ENCODE results near the gene HSF4. TPM values are rescaled to one million over a fixed set of nuclear protein-coding genes. Genes with fewer than 3 reads are reported as not detected.

The HSF4 gene
- total RNA-seq, 1 donor from 2014 or later = 70.5 TPM

GRCh38 chr16:67206838-67207248 is 42.3 kb downstream of the HSF4 start:
- no peaks in the 10 kb centered on the region for H3K4me1 ChIP-seq
- H3K4me3 ChIP-seq = no peak overlapping the region
- no peak for DNase-seq
- no peak overlapping the region for H3K27ac ChIP-seq (replicated peaks)
- peaks cover 27% of the 10 kb centered on the region for H3K36me3 ChIP-seq
- H3K9me3 ChIP-seq (replicated peaks) = no peaks in the 10 kb centered on the region
- TF ChIP-seq, protein P1, sequence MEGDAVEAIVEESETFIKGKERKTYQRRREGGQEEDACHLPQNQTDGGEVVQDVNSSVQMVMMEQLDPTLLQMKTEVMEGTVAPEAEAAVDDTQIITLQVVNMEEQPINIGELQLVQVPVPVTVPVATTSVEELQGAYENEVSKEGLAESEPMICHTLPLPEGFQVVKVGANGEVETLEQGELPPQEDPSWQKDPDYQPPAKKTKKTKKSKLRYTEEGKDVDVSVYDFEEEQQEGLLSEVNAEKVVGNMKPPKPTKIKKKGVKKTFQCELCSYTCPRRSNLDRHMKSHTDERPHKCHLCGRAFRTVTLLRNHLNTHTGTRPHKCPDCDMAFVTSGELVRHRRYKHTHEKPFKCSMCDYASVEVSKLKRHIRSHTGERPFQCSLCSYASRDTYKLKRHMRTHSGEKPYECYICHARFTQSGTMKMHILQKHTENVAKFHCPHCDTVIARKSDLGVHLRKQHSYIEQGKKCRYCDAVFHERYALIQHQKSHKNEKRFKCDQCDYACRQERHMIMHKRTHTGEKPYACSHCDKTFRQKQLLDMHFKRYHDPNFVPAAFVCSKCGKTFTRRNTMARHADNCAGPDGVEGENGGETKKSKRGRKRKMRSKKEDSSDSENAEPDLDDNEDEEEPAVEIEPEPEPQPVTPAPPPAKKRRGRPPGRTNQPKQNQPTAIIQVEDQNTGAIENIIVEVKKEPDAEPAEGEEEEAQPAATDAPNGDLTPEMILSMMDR (IDR thresholded peaks at IDR 0.05; ENCODE audit: borderline replicate concordance) = no peak
- no peaks in the 10 kb centered on the region for H3K27me3 ChIP-seq (ENCODE audit: low read depth)
- intact Hi-C loops (cut with micrococcal nuclease) = no loop called here

GRCh38 chr16:67207249-67208091 is 42.9 kb downstream of the HSF4 start:
- DNase-seq = no peak
- intact Hi-C loops (cut with micrococcal nuclease) = no loop called here
- no peak overlapping the region for H3K27ac ChIP-seq (replicated peaks)
- no peaks in the 10 kb centered on the region for H3K9me3 ChIP-seq (replicated peaks)
- no peaks in the 10 kb centered on the region for H3K4me1 ChIP-seq
- TF ChIP-seq, protein P1 (IDR thresholded peaks at IDR 0.05; ENCODE audit: borderline replicate concordance) = no peak
- no peak overlapping the region for H3K4me3 ChIP-seq
- no peaks in the 10 kb centered on the region for H3K27me3 ChIP-seq (ENCODE audit: low read depth)
- H3K36me3 ChIP-seq = peaks cover 21% of the 10 kb centered on the region

GRCh38 chr16:67208154-67208896 is 43.8 kb downstream of the HSF4 start:
- no peak overlapping the region for H3K27ac ChIP-seq (replicated peaks)
- TF ChIP-seq, protein P1 (IDR thresholded peaks at IDR 0.05; ENCODE audit: borderline replicate concordance) = no peak
- no peaks in the 10 kb centered on the region for H3K27me3 ChIP-seq (ENCODE audit: low read depth)
- intact Hi-C loops (cut with micrococcal nuclease) = no loop called here
- H3K9me3 ChIP-seq (replicated peaks) = no peaks in the 10 kb centered on the region
- H3K36me3 ChIP-seq = peaks cover 18% of the 10 kb centered on the region
- no peak for DNase-seq
- H3K4me3 ChIP-seq = no peak overlapping the region
- H3K4me1 ChIP-seq = peaks cover 8% of the 10 kb centered on the region

- H3K36me3 ChIP-seq = peaks cover 9% of the 10 kb centered on the region
- intact Hi-C loops (cut with micrococcal nuclease) = no loop called here
- no peak overlapping the region for H3K27ac ChIP-seq (replicated peaks)
- H3K27me3 ChIP-seq (ENCODE audit: low read depth) = no peaks in the 10 kb centered on the region
- H3K9me3 ChIP-seq (replicated peaks) = no peaks in the 10 kb centered on the region
- H3K4me3 ChIP-seq = no peak overlapping the region
- no peak for DNase-seq
- H3K4me1 ChIP-seq = peaks cover 14% of the 10 kb centered on the region
- TF ChIP-seq, protein P1 (IDR thresholded peaks at IDR 0.05; ENCODE audit: borderline replicate concordance) = no peak
Measured at GRCh38 chr16:67209565-67209964, 45.0 kb downstream of the HSF4 start.

DNA sequence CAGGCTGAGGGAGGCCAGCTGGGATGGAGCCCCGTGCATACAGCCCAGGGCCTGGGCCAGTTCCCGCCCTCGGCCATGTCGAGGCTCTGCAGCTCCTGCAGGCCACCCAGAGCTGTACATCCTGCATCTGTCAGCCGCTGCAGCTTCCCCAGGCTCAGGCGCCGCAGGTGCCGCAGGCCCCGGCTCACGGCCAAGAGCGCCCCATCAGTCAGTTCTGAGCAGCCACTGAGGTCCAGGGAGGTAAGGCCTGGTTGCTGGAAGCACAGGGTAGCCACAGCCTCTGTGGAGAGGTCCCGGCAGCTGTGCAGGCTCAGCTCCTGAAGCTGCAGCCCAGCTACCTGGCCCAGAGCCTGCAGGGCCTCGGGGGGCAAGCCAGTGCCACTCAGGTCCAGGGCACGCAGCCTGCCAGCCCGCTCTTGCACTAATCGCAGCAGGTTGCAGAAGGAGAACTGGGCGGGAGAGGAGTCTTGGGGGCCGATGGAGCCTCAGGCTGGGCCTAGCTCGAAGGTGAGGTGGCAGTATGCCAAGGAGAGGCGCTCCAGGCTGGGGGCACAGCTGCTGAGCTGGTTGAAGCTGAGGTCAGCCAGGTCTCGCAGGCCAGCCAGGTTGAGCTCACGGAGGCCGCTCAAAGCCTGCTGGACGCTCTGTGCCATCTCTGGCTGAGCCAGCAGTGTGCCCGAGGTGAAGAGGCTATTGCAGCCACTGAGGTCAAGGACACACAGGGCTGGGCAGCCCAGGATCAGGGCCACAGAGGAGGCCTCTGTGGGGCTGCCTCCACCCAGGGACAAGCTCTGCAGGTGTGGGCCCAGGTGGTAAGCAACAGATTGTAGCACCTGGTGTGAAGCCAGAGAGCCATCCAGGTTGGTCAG is 45.8 kb downstream of the HSF4 start:
- intact Hi-C loops (cut with micrococcal nuclease) = no loop called here
- TF ChIP-seq, protein P1 (IDR thresholded peaks at IDR 0.05; ENCODE audit: borderline replicate concordance) = no peak

More for the DNA sequence above, 45.8 kb downstream of the HSF4 start:
- no peaks in the 10 kb centered on the region for H3K27me3 ChIP-seq (ENCODE audit: low read depth)
- peaks cover 9% of the 10 kb centered on the region for H3K36me3 ChIP-seq
- no peak overlapping the region for H3K27ac ChIP-seq (replicated peaks)
- H3K9me3 ChIP-seq (replicated peaks) = no peaks in the 10 kb centered on the region
- no peak for DNase-seq
- no peak overlapping the region for H3K4me3 ChIP-seq
- peaks cover 16% of the 10 kb centered on the region for H3K4me1 ChIP-seq

All from left ventricle myocardium inferior (tissue), 1 donor.